ENCODE data around the gene ZNF846.
"Not testable (repeated sequence)": the region's sequence is repeated elsewhere in the genome, so short reads cannot be mapped to it uniquely, and the experiment has no call there.

The ZNF846 gene

DNA sequence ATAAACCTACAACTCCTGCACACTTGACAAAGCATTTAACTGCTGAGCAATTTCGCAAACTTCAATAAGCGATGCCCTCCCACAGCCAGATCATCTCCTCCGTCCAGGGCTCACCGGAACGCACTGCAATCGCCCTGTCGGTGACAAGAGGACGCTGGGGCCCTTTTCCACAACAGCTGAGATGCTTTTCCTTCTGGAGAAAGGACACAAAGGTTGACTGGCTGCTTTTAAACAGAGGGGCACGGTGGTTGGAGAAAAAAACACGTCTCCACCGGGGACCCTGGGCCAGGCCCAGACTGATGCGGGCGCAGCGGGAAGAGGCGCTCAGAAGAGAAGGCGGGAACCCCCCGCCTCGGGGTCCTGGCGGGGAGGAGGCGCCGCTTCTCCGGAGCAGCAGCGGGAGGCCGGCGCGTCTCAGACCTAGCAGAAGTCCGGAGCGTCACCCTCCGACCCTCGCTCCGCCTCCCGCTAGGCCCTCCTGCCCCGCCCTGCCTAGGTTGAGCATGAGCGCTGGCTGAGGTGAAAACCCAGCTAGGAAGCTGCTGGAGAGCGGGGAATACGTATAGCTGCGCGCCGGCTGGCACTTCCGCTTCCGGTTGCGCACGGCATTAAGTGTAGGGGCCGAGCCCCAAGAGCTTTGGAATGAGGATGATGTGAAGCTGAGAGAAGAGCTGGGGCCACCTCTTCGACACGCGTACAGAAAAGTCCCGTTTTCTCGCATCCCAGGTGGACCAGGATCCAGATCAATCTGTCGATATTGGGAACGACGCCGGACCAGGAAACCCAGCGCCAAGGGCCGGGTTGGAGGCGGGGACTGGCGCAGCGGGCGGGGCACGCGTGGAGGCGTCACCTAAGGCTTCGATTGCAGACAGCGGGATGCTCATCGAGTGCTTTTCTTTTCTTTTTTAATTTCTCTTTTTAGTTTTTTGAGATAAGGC, at the start of gene ZNF846:
TSS of gene ZNF846 (minus strand) at position 564 of the 938 bp plus-strand sequence. CDS start 3,788 bp downstream, outside the sequence.
- DNase-seq (ENCODE audit: low spot score), result peak; percentile 93

DNA sequence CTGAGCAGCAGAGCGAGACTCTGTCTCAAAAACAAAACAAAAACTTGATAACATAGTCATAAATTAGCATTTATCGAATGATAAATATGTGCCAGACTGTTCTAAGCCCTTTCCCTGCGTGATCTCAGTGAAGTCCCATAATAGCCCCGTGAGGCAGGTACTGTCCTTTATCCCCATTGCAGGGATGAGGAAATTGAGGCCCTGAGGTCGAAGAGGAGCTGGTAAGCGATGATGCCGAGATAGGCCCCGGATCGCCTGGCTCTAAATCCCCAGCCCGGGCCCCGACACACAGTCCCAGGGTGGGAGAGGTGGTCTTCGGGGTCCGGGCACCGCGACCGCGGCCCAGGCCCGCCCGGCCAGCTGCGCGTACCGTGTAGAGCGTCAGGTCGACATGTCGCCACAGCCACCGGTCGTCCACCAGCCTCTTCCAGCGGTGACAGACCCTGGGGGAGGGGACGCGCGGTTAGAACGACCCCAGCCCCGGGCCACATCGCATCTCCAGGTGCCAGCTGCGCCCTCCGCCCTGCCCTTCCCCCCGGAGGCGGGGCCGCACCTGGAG, 49.7 kb upstream of the ZNF846 start:
- DNase-seq (ENCODE audit: low spot score), result no peak

DNA sequence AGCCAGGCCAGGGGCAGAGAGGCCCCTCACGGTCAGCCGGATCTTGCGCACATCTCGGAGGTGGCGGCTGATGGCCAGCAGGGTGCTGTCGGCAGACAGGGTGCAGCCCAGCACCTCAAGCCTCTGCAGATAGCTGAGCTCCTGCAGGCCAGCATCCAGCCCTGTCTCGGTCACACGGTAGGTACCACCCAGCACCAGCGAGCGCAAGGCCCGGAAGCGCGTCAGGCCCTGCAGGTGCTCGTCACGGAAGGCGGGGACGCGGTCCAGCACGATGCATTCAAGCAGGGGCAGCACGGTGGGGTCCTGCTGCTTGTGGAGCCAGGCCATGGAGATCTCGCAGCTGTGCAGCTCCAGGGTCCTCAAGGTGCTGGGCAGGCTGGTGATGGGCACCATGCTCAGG, 42.6 kb upstream of the ZNF846 start:
- no peak for DNase-seq (ENCODE audit: low spot score)

DNA sequence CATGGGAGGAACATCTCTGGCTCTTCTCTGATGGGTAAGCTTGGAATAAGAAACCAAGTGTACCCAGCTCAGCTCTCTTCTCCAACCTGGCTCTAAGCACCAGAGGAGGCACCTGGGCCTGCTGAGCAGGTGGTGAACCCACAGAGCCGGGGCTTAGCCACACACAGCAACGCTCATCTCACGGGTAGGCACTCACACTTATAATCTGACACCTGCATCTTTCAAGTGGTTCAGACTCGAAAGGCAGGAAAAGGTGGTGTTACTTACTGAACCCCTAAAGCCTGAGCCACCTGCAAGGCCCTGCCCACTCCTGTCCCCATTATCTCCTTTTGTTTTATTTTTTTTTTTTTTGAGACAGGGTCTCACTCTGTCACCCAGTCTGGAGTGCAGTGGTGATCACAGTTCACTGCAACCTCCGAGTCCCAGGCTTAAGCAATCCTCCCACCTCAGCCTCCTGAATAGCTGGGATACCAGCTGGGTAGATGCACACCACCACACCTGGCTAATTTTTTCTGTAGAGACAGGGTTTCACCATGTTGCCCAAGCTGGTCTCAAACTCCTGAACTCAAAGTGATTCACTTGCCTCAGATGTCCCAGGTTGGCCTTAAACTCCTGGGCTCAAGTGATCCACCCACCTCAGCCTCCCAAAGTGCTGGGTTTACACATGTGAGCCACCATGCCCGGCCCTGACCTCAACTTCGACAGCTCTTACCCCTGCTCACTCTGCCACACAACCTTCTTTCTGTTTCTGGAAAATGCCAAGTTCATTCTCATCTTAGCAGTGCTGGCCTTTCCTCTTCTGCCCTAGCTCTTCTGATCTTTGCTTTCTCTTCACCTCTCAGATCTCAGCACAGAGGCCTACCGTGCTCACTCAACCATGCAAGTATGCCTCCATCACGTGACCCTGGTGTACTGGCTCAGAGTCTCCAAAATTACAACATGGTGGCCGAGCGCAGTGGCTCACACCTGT, 40.6 kb upstream of the ZNF846 start:
- DNase-seq (ENCODE audit: low spot score), result no peak

DNA sequence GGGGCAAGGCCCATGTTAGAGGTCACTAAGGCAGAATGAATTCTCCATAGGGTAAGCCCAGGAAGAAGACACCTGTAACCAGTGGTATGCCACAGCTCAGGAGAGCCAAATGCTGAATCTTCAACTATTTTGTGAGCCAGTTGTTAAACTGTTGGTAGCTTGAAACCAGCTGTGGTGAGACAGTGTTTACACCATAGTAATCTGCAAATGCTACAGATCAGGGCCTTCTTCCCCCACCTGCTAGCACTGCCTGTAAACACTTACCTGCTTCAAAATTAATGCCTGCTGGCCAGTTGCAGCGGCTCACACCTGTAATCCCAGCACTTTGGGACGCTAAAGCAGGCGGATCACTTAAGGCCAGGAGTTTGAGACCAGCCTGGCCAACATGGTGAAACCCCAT, 38.3 kb upstream of the ZNF846 start:
- no peak for DNase-seq (ENCODE audit: low spot score)

DNA sequence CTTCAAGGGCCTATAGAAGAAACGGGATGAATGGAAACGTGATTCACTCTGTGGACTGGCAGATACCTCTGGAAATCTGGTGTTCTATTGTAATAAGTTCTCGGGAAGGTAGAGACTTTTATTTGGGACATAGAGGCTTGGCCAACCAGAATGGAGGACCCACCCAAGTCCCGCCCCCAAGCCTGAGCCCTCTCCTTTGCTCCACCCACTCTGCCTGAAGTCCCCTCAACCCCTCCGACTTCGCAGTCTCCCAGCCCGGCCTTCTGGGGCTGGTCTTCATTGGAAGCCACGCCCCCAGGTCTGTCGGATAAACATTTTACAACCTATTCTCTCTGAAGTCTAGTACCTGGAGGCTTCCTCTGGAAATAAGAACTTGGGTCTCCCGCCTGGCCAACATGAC, 33.4 kb upstream of the ZNF846 start:
- DNase-seq (ENCODE audit: low spot score), result no peak

DNA sequence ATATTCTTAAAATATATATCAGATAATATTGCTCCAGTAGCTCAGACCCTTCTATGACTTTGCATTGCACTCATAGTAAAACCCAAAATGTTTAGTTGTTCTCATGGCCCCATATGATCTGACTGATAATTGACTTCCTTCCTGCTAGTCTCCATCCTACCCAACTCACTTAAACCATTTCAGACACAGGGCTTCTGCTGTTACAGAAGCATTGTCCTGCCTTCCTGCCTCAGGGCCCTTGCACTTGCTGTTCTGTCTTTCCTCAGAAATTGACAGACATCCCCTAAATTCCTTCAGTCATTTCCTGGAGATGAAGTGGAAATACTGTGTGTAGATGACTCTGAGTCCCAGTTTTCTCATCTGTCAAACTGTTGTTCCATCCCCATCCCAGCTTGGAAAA, 30.6 kb upstream of the ZNF846 start:
- DNase-seq (ENCODE audit: low spot score), result no peak

DNA sequence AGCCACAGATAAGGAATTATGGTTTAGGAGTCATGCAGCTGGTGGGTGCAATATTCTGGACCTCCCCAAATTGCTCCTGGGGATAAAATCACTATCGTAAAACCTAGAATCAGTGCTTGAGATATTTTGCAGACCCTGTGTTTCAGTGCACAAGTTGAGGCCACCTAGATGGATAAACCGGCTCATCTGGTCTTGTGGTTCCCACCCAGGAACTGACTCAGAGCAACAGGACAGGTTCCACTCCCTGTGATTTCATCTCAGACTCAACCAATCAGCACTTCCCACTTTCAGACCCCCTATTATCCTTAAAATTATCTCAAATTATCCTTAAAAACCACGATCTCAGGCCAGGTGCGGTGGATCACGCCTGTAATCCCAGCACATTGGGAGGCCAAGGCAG, 29.3 kb upstream of the ZNF846 start:
- no peak for DNase-seq (ENCODE audit: low spot score)

DNA sequence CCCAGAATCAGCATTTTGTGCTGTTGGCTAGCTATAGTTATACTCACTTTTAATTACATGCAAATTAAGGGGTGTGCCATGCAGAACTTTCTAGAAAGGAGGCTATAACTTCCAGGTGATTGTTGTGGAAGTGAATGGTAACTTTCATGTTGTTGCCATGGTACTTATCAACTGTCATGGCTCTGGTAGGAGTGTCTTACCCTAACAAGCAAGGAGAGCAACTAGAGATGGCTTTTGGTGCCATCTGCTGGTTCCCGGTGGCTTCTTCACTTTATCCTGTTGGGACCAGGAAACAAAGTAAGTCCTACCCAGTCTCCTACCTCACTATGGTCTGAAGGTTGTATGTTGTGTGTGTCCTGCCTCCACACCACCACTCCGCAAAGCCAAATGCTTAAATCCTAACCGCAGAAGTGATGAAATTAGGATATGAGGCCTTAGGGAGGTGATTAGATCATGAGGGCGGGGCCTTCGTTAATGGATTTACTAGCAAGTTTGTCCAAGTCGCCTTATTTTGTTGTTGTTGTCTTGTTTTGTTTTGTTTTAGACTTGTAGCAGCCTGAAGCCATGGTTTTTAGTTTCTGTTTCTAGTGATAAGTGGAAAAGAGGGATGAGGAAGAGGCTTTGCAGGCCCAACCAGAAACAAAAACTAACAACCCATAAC, 27.7 kb upstream of the ZNF846 start:
- DNase-seq (ENCODE audit: low spot score), result peak; percentile 62

DNA sequence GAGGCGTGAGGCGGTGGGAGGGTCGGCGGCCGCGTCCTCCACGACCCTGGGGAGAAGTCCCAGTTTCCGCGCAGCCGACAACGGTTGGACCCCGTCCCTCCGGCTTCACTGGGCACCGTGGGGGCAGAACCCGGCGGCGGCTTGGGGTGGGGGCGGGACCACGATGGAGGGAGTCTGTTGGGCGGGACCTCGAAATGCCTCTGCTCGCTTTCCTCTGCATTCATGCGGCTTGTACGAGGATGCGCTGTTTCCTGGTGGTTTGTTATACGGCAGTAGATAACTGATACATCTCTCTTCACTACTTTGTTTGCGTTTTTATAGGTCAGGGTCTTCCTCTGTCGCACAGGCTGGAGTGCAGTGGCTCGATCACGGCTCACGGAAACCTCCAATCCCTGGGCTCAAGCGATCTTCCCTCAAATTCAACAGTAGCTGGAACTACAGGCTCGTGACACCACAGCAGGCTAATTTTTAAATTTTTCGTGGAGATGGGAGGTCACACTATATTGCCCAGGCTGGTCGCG, 24.6 kb upstream of the ZNF846 start:
- DNase-seq (ENCODE audit: low spot score), result no peak

DNA sequence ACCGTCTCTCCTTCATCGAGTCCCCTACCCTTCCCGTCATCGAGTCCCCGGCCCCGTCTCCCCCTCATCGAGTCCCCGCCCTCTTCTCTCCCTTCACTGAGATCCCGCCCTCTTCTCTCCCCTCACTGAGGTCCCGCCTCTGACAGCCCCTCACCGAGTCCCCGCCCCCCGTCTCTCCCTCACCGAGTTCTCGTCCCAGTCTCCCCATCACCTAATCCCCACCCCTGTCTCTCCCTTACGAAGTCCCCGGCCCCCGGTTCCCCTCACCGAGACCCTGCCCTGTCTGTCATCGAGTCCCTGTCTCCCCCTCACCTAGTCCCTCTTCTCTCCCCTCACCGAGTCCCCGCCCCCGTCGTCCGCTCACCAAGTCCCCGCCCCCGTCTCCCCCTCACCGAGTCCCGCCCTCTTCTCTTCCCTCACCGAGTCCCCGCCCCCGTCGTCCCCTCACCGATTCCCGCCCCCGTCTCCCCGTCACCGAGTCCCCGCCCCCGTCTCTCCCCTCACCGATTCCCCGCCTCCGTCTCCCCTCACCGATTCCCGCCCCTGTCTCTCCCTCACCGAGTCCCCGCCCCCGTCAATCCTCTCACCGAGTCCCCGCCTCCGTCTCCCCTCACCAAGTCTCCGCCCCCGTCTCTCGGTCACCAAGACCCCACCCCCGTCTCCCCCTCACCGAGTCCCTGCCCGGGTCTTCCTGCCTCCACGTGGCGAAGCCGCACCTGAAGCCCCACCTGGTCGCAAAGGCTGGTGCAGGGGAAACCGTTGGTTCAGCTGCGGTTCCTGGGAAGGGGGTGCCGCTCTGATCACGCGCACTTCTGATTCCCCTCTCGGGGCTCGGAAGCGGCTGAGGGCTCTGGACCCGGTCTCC, 23.9 kb upstream of the ZNF846 start:
- DNase-seq (ENCODE audit: low spot score), result peak; percentile 88

DNA sequence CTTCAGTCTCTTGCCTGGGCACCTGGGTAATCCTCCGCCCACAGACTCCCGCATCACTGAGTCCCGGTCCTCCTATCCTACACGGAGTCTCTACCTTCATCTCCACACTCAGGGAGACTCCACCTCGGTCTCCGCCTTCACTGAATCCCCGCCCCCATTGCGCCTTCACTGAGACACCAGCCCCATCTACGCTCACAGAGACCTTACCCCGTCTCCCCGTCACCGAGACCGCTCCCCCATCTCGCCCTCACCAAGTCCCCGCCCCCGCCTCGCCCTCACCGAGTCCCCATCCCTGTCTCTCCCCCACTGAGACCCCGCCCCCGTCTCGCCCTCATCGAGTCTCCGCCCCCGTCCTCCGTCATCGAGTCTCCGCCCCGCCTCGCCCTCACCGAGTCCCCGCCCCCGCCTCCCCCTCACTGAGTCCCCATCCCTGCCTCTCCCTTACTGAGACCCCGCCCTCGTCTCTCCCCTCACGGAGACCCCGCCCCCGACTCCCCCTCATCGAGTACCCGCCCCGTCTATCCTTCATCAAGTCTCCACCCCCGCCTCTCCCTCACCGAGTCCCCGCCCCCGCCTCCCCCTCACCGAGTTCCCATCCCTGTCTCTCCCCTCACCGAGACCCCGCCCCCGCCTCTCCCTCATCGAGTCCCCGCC, 23.1 kb upstream of the ZNF846 start:
- peak; percentile 88 for DNase-seq (ENCODE audit: low spot score)

DNA sequence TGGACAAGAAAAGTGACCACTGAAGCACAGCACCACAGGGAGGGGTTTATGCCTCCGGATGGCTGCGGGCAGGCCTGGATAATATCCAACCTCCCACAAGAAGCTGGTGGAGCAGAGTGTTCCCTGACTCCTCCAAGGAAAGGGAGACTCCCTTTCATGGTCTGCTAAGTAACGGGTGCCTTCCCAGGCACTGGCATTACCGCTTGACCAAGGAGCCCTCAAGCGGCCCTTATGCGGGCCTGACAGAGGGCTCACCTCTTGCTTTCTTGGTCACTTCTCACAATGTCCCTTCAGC, 22.5 kb upstream of the ZNF846 start:
- not testable (repeated sequence) for DNase-seq (ENCODE audit: low spot score)

DNA sequence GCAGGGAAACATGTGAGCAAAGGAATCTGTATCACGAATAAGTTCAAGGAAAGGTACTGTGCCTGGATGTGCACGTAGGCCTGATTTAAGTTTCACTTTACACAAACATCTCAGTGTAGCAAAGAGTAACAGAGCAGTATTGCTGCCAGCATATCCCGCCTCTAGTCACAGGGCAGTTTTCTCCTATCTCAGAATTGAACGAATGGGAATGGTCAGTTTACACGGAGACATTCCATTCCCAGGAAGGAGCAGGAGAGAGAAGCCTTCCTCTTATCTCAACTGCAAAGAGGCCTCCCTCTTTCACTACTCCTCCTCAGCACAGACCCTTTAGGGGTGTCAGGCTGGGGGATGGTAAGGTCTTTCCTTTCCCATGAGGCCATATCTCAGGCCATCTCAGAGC, 21.0 kb upstream of the ZNF846 start:
- not testable (repeated sequence) for DNase-seq (ENCODE audit: low spot score)

DNA sequence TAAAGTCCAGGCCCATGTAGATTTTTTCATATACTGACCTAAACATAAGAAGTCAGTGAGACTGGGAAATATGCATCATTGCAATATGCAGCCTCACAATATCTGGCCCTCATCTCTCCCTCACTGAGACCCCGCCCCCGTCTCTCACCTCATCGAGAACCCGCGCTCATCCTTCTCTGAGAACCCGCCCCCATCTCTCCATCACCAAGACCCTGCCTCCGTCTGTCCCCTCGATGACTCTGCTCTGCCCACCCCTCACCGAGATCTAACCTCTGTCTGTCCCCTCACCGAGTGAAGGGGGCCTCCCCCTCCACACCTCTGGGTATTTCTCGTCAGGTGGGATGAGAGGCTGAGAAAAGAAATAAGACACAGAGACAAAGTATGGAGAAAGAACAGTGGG, 20.5 kb upstream of the ZNF846 start:
- no peak for DNase-seq (ENCODE audit: low spot score)

DNA sequence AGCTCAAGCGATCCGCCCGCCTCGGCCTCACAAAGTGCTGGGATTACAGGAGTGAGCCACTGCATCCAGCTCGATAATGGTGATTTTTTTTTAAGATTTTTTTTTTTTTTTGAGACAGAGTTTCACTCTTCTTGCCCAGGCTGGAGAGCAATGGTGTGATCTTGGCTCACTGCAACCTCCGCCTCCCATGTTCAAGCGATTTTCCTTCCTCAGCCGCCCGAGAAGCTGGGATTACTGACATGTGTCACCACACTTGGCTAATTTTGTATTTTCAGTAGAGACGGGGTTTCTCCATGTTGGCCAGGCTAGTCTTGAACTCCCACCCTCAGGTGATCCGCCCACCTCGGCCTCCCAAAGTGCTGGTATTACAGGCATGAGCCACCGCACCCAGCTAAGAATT, 20.1 kb upstream of the ZNF846 start:
- DNase-seq (ENCODE audit: low spot score), result not testable (repeated sequence)

DNA sequence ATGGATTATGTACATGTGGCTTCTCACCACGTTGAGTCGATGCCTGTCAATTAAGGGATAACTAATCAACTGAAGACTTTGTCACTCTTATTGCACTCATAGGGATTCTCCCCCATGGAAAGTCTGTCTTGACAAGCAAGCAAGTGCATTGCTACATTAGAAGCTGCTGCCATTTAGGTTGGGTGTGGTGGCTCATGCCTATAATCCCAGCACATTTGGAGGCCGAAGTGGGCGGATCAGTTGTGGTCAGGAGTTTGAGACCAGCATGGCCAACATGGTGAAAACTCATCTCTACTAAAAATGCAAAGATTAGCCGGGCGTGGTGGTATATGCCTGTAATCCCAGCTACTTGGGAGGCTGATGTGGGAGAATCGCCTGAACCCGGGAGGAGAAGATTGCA, 18.3 kb upstream of the ZNF846 start:
- DNase-seq (ENCODE audit: low spot score), result no peak

DNA sequence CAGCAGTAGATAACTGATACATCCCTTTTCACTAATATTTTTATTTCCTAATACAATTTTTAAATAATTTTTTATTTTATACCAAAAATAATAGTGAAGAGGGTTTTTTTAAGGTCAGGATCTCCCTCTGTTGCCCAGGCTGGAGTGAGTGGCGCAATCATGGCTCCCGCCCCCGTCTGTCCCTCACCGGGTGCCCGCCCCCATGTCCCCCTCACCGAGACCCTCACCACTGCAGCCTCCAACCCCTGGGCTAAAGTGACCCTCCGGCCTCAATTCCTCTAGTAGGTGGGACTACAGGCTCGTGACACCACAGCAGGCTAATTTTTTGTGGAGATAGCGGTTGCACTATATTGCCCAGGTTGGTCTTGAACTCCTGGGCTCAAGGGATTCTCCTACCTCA, 17.8 kb upstream of the ZNF846 start:
- DNase-seq (ENCODE audit: low spot score), result no peak

DNA sequence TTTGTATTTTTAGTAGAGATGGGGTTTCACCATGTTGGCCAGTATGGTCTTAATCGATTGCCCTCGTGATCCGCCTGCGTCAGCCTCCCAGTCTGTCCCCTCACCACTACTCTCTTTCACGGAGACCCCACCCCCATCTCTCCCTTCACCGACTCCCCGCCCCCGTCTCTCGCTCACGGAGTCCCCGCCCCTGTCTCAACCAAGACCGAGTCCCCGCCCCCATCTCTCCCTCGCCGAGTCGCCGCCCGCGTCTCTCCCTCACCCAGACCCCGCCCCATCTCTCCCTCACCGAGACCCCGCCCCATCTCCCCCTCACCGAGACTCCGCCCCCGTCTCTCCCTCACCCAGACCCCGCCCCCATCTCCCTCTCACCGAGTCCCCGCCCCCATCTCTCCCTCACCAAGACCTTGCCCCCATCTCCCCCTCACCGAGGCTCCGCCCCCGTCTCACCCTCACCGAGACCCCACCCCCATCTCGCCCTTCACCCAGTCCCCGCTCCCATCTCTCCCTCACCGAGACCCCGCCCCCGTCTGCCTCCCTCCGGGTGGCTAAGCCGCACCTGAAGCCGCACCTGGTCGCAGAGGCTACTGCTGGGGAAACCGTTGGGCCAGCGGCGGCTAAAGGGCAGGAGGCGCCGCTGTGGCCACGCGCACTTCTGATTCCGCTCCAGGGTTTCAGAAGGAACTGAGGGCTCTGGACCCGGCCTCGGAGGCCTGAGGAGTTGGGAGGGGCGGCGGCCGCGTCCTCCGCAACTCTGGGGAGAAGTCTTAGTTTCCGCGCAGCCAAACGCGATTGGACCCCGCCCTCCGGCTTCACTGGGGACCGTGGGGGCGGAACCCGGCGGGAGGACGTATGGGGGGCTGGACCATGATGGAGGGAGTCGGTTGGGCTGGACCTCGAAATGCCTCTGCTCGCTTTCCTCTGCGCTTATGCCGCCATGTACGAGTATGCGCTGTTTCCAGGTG, 17.1 kb upstream of the ZNF846 start:
- DNase-seq (ENCODE audit: low spot score), result peak; percentile 94

Data from D341Med (cell line).